Activated CD8-positive, alpha-beta memory T cell treated with anti-CD3 and anti-CD28 coated beads for 1 hour (primary cell): ENCODE results near the gene NPAT.

ENCODE experiments used
- DNase-seq, 2 donors: peaks; one replicate each; pipeline ENCODE4 v3.0.0-alpha.2; 2020; ENCODE audit warnings: low read depth in 1 of 2; ENCODE audit errors: extremely low read depth in 1 of 2

NPAT gene

DNA sequence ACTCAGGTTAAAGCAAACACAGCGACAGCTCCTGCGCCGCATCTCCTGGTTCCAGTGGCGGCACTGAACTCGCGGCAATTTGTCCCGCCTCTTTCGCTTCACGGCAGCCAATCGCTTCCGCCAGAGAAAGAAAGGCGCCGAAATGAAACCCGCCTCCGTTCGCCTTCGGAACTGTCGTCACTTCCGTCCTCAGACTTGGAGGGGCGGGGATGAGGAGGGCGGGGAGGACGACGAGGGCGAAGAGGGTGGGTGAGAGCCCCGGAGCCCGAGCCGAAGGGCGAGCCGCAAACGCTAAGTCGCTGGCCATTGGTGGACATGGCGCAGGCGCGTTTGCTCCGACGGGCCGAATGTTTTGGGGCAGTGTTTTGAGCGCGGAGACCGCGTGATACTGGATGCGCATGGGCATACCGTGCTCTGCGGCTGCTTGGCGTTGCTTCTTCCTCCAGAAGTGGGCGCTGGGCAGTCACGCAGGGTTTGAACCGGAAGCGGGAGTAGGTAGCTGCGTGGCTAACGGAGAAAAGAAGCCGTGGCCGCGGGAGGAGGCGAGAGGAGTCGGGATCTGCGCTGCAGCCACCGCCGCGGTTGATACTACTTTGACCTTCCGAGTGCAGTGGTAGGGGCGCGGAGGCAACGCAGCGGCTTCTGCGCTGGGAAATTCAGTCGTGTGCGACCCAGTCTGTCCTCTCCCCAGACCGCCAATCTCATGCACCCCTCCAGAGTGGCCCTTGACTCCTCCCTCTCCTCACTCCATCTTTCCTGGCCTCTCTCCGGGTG is at the start of gene NPAT, which contains the start of gene ATM:
NPAT (minus strand) TSS at position 65 of the 774 bp plus-strand sequence. CDS start 102 bp downstream, outside the sequence.
ATM (plus strand) TSS at position 494 of the 774 bp plus-strand sequence. CDS start 4,558 bp downstream, outside the sequence.
- DNase-seq: peak; percentile 96 to 99

- no peak for DNase-seq
Measured at GRCh38 chr11:108269583-108269982, 47.1 kb upstream of the NPAT start.

- no peak for DNase-seq
Measured at GRCh38 chr11:108253176-108253575, 30.7 kb upstream of the NPAT start.

DNA sequence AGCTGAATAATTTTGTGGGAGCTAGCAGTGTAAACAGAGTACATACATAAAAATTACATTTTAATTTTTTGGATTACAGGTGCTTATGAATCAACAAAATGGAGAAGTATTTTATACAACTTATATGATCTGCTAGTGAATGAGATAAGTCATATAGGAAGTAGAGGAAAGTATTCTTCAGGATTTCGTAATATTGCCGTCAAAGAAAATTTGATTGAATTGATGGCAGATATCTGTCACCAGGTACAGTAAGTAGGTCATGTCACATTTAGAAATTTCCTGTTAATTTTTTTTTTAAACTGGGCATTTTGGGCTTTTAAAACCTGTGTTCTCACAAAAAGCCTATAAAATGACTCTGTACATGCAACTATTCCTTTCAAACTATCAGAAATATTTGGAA is 24.4 kb upstream of the NPAT start:
- DNase-seq: no peak

DNA sequence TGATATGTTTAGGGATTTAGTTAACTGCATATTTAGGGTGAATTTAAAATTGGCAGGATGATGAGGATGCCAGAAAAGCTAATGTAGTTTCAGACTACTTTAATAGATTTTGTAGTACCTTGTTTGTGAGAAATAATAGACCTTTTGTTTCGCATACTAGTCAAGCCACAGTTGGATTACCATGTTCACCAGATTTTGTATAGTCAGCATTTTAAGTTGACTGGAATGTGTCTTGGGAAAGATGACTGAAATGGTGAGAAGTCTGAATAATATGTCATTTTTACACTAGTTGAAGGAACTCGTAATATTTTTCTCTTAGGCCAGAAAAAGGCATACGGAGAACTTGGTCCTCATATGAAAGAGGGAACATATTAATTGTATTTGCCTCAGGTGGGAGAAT is 23.9 kb upstream of the NPAT start:
- no peak for DNase-seq

- no peak for DNase-seq
Measured at GRCh38 chr11:108242422-108242821, 20.0 kb upstream of the NPAT start.

DNA sequence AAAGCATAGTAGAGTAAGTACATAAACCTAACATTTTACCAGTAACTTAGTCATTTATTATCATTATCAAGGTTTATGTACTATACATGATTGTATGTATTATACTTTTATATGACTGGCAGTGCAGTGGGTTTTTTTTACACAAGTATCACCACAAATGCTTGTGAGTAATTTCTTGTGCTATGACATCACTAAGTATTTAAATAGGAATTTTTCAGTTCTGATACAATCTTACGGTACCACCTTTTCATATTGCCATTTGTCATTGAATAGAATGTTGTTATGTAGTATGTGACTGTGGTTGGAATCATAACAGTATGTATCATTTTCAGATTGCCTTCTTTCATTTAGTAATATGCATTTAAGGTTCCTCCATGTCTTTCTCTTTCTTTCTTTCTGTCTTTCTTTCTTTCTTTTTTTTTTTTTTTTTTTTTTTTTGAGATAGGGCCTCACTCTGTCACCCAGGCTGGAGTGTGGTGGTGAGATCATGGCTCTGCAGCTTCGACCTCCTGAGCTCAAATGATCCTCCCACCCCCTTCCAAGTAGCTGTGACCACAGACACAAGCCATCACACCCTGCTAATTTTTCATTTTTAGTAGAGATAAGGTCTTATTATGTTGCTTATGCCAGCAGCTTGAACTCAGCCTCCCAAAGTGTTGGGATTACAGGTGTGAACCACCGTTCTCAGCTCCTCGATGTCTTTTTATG is 19.0 kb upstream of the NPAT start:
- no peak for DNase-seq

DNA sequence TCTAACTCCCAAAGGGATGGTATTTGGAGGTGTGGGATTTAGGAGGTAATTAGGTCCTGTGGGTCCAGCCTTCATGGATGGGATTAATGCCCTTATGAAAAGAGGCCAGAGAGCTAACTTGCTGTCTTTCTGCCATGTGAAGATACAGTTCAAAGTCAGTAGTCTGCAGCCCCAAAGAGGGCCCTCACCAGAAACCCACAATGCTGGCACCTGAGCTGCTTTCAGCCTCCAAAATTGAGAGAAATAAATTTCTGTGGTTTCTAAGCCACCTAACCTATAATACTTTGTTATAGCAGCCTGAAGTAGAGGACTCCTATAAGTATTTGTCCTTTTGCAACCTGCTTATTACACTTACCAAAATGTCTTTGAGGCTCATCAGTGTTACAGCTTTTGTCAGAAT is 16.6 kb upstream of the NPAT start:
- DNase-seq: no peak

- no peak for DNase-seq
Measured at GRCh38 chr11:108237058-108237481, 14.6 kb upstream of the NPAT start.

GRCh38 chr11:108235633-108236032 is 13.2 kb upstream of the NPAT start:
- DNase-seq: no peak

- DNase-seq: no peak
Measured at GRCh38 chr11:108235192-108235591, 12.8 kb upstream of the NPAT start.

DNA sequence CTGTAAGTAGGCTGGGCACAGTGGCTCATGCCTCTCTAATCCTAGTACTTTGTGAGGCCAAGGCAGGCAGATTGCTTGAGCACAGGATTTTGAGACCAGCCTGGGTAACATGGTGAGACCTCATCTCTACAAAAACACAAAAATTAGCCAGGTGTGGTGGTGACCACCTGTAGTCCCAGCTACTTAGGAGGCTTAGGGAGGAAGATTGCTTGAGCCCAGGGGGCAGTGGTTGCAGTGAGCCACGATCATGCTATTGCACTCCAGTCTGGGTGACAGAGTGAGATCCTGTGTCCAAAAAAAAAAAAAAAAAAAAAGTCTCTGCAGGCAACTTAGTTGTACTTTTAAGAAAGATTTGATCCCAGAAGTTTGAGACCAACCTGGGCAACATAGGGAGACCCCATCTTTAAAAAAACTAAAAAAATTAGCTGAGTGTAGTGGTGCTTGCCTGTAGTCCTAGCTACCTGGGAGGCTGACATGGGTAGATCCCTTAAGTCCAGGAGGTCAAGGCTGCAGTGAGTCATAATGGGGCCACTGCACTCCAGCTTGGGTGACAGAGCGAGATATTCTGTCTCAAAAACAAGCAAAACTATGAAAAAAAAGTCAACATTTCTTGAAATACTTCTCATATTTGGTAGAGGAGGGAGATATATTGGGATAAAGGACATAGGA is 11.0 kb upstream of the NPAT start:
- DNase-seq: no peak

DNA sequence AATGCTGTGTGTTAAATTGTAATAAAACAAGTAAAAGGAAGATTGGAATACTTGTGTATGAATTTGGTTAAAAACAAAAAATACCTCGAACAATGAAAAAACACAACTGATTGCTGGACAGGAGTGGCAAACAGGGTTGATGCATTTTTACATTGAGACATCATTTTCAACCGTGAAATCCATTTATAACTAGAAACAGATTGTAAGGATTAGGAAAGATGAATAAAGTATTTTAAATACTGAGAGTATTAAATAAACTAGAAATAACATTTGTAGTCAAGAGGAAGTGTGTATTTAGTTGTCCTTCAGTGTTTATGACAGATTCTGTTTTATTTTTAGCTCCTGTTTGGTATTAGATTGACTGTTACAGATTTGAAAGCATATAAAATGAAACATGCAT is 5.8 kb upstream of the NPAT start:
- no peak for DNase-seq

DNA sequence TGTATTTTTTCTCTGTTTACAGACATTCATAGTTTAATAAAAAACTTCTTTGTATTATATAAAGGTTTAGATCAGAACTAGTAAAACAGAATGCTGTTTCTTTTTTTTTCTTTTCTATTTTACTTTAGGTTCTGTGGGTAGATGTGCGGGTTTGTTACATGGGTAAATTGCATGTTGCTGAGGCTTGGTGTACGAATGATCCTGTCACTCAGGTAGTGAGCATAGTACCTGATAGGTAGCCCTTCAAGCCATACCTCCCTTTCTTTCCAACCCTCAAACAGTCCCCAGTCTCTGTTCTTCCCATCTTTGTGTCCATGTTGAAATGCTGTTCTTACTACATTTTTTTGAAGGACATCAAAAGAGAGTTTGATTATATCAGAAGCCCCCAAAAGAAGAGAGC is 3.6 kb upstream of the NPAT start:
- DNase-seq: no peak

- no peak for DNase-seq
Measured at GRCh38 chr11:108224911-108225786, 2.7 kb upstream of the NPAT start.

- DNase-seq: no peak
Measured at GRCh38 chr11:108224366-108224765, 1.9 kb upstream of the NPAT start.

DNA sequence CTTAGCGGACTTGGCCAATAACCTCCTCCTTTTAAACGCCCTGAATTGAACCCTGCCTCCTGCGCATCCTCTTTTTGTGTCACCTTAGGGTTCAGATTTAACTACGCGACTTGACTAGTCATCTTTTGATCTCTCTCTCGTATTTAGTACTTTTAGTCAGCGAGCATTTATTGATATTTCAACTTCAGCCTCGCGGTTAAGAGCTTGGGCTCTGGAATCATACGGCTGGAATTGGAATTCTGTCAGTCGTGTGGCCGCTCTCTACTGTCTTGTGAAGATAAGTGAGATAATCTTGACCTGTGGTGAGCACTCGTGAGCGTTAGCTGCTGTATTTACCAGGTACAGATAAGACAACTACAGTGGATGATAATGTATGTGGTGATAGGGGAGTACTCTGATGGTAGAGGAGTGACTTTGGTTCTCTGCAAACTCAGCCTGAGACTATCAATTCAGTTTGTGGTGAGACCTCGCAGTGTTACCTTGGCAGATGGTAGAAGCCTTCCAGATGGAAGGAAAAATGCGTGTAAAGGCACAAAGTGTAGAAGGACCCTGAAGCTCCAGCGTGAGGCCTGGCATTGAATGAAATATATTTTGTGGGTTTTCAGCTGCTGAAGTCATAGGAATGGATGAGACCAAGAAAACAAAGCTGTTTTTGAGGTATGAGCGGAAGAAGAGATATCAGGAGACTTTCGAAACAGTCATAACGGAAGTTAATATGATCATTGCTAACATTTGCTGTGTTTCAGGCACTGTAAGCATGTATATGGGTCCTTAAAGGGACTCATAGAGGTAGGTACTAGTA is 1.1 kb upstream of the NPAT start:
- DNase-seq: no peak

DNA sequence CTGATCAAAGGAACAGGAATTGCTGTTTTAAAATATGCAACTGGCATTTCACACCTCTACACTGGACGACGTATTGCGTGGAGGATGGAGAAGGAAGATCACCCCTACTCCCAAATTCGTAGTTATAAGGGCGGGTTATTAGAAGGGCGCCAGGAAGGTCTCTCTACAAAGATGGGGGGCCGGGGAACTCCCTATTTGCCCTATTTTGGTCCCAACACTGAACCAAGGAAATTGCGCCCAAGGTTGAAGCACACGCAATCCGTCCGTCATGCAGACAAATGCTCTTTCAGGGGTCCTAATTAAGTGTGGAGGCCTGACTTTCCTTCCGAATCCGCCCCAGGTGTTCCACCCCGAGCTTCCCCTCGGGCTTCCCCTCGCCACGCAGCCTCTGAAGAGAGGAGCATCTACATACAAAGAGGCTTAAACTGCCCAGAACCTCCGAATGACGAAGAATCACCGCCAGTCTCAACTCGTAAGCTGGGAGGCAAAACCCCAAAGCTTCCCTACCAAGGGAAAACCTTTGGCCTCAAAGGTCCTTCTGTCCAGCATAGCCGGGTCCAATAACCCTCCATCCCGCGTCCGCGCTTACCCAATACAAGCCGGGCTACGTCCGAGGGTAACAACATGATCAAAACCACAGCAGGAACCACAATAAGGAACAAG is 396 bp downstream of the NPAT start:
- no peak for DNase-seq

DNA sequence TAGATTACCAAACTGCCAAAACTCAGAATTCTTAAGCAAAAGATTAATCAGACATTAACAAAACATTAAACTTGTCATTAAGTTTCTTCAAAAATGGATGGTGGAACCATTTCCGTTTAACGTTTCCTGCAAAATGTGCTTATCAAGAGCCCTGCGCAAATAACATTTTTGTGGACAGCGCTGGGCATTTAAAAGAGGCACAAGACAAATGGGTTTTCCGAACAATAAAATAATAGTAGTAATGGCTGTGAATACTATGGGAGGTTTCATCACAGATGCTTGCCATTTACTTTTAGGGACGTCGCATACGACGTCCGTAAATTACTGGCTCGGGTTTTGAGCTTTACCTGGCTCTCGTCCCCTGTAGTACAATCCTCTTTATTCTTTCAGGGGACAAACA is 1.1 kb downstream of the NPAT start:
- no peak for DNase-seq
